Aorta (tissue), 5 donors: ENCODE results near the gene KNDC1. TPM values are rescaled to one million over a fixed set of nuclear protein-coding genes. Genes with fewer than 3 reads are reported as not detected.

Source experiments
- ATAC-seq: fragments of 200-7000 bp; cut with Tn5 transposase; one replicate; pipeline ENCODE4 v1.9.1; 2022; ENCODE audit warnings: moderate library complexity; ENCODE audit not compliant: low FRiP score
- DNase-seq, 2 donors: peaks; one replicate each; pipeline ENCODE4 v3.0.0-alpha.2; 2020
- H3K27ac ChIP-seq, 2 donors: one replicate each; pipeline ENCODE4 v1.5.1; 2013; ENCODE audit warnings: low read length in 2 of 2, mild to moderate bottlenecking in 2 of 2, moderate library complexity in 2 of 2, control low read depth in 1 of 2, inconsistent platforms in 1 of 2, low read depth in 1 of 2
- H3K27me3 ChIP-seq, 2 donors: one replicate each; pipeline ENCODE4 v1.6.1; 2013; ENCODE audit warnings: control low read depth in 1 of 2, low read length in 1 of 2, mild to moderate bottlenecking in 1 of 2, moderate library complexity in 1 of 2; ENCODE audit not compliant: insufficient read depth in 2 of 2, control insufficient read depth in 1 of 2
- H3K36me3 ChIP-seq, 2 donors: one replicate each; pipeline ENCODE4 v1.6.1; 2013; ENCODE audit warnings: control low read depth in 1 of 2, low read length in 1 of 2, mild to moderate bottlenecking in 1 of 2; ENCODE audit not compliant: insufficient read depth in 2 of 2, control insufficient read depth in 1 of 2
- H3K4me1 ChIP-seq, 2 donors: one replicate each; pipeline ENCODE4 v1.6.1; 2013; ENCODE audit warnings: low read length in 2 of 2, control low read depth in 1 of 2, mild to moderate bottlenecking in 1 of 2, moderate library complexity in 1 of 2; ENCODE audit not compliant: insufficient read depth in 2 of 2, control insufficient read depth in 1 of 2
- H3K4me3 ChIP-seq, 2 donors: one replicate each; pipeline ENCODE4 v1.5.1; 2013; ENCODE audit warnings: low read length in 2 of 2, control low read depth in 1 of 2, mild to moderate bottlenecking in 1 of 2
- H3K9me3 ChIP-seq: one replicate; pipeline ENCODE4 v1.6.1; 2013; ENCODE audit warnings: mild to moderate bottlenecking, low read length; ENCODE audit not compliant: control insufficient read depth
- WGBS, 2 donors: extraction: QIAGEN DNeasy Blood & Tissue Kit; methylation state at CpG; one replicate each; pipeline ENCODE4 v1.1.7; 2013; 5-methylcytosine and 5-hydroxymethylcytosine counted together
- intact Hi-C, 2 donors: fragments of 100-400 bp; cut with DNase I; formaldehyde crosslinking; loops; one replicate each; pipeline versions ENCODE4 v1.14.2 to v1.15.0; 2022
- polyA plus RNA-seq, 2 donors: library from polyadenylated mRNA; stranded (reverse); fragments of 200-250 nt; gene quantifications; one replicate each; pipeline ENCODE4 v1.2.3, GENCODE V29; 2013
- total RNA-seq, 2 donors: library from RNA; stranded (reverse); fragmentation: NEBNext Ultra II Directional; extraction: Animal tissue kit (Norgen Biotek cat#: 25700); gene quantifications; one replicate each; pipeline ENCODE4 v1.2.1, GENCODE V29; 2021
- donor health status: healthy with polysubstance abuse.
- donor health status: Bipolar disorder and iron deficiency.
- donor health status: DM: no; HTN: no; CAD: no.
- donor health status: DM: no; HTN: no; CAD: no.
- donor health status: DM: yes; HTN: yes; CAD: no.

KNDC1 gene
- total and polyA plus RNA-seq, 4 donors, result 0.05 to 0.36 (median 0.19) TPM

GRCh38 chr10:133248334-133248715, 88.3 kb downstream of the KNDC1 start:
- no peak overlapping the region for H3K27ac ChIP-seq

DNA sequence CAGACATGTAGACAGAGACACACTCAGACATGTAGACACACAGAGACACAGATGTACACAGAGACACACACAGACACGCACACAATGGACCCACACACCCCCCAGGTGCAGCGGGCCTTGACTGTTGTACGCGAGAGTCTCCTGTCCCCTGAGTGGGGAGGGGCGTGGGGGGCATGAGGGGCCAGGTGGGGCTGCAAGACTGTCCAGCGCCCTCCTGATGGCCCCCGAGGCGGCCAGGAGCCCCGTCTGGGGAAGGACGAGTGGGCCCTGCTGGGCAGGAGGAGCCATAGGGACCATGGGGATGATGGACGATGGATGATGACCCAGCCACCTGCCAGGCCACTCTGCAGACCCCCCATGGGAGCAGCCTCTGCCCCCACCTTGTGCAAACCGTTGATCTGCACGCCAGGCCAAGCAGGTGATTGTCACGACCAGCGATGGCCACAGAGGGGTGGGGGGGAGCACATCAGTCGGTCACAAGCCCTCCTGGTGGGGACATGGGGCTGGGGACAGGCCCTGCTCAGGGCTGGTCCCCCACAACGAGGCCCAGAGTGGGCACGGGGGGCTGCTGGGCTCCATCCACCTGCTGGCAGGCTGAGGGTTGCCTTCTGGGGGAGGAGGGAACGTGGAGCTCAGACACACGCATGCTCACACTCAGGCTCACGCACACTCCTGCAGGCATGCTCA, 89.2 kb downstream of the KNDC1 start:
- H3K27ac ChIP-seq, result no peak overlapping the region
- no peaks in the 10 kb centered on the region for H3K36me3 ChIP-seq
- H3K9me3 ChIP-seq, result no peaks in the 10 kb centered on the region
- H3K4me1 ChIP-seq, result no peaks in the 10 kb centered on the region
- ATAC-seq (no peak), DNase-seq (no peak)
- H3K27me3 ChIP-seq, result no peaks in the 10 kb centered on the region
- no peak overlapping the region for H3K4me3 ChIP-seq
- 72 to 73% methylated on average over 21 of the region's 21 CpGs for WGBS, 2 donors
- intact Hi-C loops, result no loop called here

More at GRCh38 chr10:133248334-133248715, 88.3 kb downstream of the KNDC1 start:
- 79 to 84% methylated on average over 10 to 12 of the region's 12 CpGs for WGBS, 2 donors
- ATAC-seq (no peak), DNase-seq (no peak)
- Histone ChIP-seq H3K27me3 (no peaks in the 10 kb centered on the region), H3K36me3 (no peaks in the 10 kb centered on the region), H3K9me3 (no peaks in the 10 kb centered on the region), H3K4me1 (no peaks in the 10 kb centered on the region), H3K4me3 (no peak overlapping the region)
- intact Hi-C loops, result no loop called here

DNA sequence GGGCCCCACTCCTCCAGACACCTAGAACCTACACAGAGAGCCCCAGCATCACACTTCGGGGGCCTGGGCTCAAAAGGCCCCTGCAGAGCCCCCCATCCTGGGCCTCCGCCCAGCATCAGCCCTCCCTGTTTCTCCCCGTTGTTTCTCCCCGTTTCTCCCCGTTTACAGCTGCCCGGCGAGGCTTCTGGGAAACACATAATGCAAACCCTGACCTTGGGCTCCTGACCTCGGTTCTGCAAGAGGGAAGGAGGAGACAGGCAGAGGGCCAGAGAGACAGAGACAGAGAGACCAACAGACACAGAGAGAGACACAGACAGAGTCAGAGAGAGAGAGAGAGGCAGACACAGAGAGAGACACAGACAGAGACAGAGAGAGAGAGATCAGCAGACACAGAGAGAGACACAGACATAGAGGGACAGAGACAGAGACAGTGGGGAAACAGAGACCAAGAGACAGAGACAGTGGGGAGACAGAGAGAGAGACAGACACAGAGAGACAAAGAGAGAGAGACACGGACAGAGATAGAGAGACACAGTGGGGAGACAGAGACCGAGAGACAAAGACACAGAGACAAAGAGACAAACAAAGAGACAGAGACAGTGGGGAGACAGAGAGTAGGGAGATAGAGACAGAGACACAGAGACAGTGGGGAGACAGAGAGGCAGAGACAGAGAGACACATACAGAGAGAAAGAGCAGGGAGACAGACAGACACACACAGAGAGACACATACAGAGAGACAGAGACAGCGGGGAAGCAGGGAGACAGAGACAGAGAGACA, 90.1 kb downstream of the KNDC1 start:
- intact Hi-C loops, result no loop called here
- H3K4me3 ChIP-seq, result no peak overlapping the region
- H3K4me1 ChIP-seq, result no peaks in the 10 kb centered on the region
- no peaks in the 10 kb centered on the region for H3K9me3 ChIP-seq
- ATAC-seq (no peak), DNase-seq (no peak)
- WGBS, 2 donors, result 45 to 60% methylated on average over 11 of the region's 11 CpGs
- H3K36me3 ChIP-seq, result no peaks in the 10 kb centered on the region
- no peaks in the 10 kb centered on the region for H3K27me3 ChIP-seq
- H3K27ac ChIP-seq, result no peak overlapping the region

DNA sequence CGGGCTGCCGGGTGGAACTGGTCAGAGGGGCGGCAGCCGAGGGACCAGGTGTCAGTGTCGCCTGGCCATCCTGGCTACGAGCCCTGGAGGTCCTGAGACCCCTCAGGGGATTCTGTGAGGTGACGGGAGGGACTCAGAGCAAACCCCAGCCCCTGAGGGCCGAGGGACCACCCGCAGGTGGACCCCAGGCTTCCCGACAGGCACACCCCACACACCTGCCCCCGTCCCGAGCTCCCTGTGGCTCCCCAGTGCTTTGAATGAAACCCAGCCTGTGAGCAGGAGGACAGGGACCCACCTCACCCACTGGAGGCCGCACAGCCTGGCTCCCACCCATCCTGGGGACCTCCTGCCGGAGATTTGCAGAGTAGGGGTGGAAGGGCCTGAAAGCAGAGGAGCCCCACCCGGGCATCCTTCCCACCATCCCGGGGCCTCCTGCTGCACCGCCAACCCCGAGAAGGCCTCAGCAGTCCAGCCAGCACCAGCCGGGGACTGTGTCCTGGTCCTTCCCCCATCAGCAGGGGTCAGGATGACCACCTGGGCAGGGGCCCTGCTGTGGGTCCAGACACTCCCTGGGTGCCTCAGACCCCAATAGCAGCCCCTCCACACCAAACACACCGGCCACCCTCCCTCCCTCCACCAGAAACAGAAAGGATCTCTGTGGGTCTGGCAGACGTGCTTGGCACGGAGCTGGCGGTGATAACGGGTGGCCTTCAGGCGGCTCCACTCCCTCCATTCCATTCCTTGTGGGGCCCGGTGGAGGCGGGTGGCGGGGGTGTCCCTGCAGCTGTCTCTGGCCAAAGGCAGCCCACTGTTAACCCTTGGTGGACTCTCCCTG, 91.6 kb downstream of the KNDC1 start:
- intact Hi-C loops, result no loop called here
- H3K4me1 ChIP-seq, result no peaks in the 10 kb centered on the region
- no peak overlapping the region for H3K4me3 ChIP-seq
- no peaks in the 10 kb centered on the region for H3K27me3 ChIP-seq
- DNase-seq (no peak), ATAC-seq (no peak)
- no peaks in the 10 kb centered on the region for H3K9me3 ChIP-seq
- WGBS, 2 donors, result 60 to 65% methylated on average over 28 of the region's 28 CpGs
- H3K27ac ChIP-seq, result no peak overlapping the region
- no peaks in the 10 kb centered on the region for H3K36me3 ChIP-seq

GRCh38 chr10:133252223-133252552, 92.2 kb downstream of the KNDC1 start:
- 81 to 87% methylated on average over 10 to 12 of the region's 12 CpGs for WGBS, 2 donors
- Histone ChIP-seq H3K4me3 (no peak overlapping the region), H3K27me3 (no peaks in the 10 kb centered on the region), H3K27ac (no peak overlapping the region), H3K9me3 (no peaks in the 10 kb centered on the region), H3K4me1 (no peaks in the 10 kb centered on the region), H3K36me3 (no peaks in the 10 kb centered on the region)
- ATAC-seq (no peak), DNase-seq (no peak)
- intact Hi-C loops, result no loop called here

GRCh38 chr10:133253361-133253955, 93.4 kb downstream of the KNDC1 start:
- H3K27ac ChIP-seq, result no peak overlapping the region
- H3K4me3 ChIP-seq, result no peak overlapping the region
- H3K36me3 ChIP-seq, result no peaks in the 10 kb centered on the region
- intact Hi-C loops, result no loop called here
- ATAC-seq, result no peak
- no peaks in the 10 kb centered on the region for H3K9me3 ChIP-seq
- H3K4me1 ChIP-seq, result no peaks in the 10 kb centered on the region
- no peak for DNase-seq
- WGBS, 2 donors, result 88 to 89% methylated on average over 22 of the region's 22 CpGs
- no peaks in the 10 kb centered on the region for H3K27me3 ChIP-seq

DNA sequence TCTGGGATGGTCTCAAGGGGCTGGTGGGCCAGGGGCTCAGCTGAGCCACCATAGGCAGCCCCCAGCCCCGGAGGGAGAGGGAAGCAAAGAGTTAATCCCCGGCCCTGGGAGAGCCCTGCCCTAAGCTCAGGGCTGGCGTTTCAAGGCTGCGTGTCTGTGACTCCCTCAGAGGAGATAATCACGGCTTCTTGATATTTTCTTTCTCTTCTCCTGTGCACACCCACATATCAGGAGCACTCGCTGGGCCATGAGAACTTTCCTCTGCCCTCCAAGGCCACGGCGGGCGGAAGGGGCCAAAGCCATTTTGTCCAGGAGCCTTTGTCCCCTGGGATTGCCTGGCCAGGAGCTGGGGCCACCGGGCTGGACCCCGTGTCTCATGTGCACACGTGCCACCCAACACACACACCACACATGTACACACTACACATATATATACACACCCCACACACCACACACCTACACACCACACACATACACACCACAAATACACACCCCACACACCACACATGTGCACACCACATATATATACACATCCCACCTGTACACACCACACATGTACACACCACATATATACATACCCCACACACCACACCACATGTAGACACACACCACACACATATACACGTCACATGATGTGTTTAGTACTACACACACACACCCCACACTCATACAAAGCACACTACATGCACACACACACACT, 94.6 kb downstream of the KNDC1 start:
- Histone ChIP-seq H3K4me1 (no peaks in the 10 kb centered on the region), H3K27me3 (no peaks in the 10 kb centered on the region), H3K27ac (no peak overlapping the region), H3K36me3 (no peaks in the 10 kb centered on the region), H3K9me3 (no peaks in the 10 kb centered on the region), H3K4me3 (no peak overlapping the region)
- 60 to 65% methylated on average over 13 of the region's 13 CpGs for WGBS, 2 donors
- DNase-seq (no peak), ATAC-seq (no peak)
- intact Hi-C loops, result no loop called here

DNA sequence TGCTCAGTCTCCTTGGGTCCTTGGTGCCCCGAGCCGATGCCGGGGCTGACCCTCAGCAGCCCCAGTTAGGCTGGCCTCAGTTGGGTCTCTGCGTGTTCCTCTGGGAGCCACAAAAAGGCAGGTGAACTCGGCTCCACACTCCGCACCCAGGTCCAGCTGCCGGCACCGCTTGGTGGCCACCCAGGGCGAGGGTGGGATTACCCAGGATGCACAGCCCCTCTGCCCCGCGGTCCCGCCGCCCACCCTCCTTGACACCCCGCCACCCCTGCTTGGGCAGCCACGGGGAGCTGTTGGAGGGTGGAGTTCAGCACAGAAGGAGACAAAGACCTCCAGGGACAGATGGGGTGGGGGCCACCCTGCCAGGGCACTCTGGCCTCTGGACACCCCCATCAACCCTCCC, 95.3 kb downstream of the KNDC1 start:
- 83 to 89% methylated on average over 15 of the region's 15 CpGs for WGBS, 2 donors
- DNase-seq, result no peak
- intact Hi-C loops, result no loop called here

More for the DNA sequence above, 95.3 kb downstream of the KNDC1 start:
- no peak overlapping the region for H3K27ac ChIP-seq
- no peak for ATAC-seq
- H3K4me3 ChIP-seq, result no peak overlapping the region
- no peaks in the 10 kb centered on the region for H3K36me3 ChIP-seq
- no peaks in the 10 kb centered on the region for H3K4me1 ChIP-seq
- no peaks in the 10 kb centered on the region for H3K27me3 ChIP-seq
- no peaks in the 10 kb centered on the region for H3K9me3 ChIP-seq
